Colonic mucosa (tissue), 4 donors: ENCODE data around the gene ANO8. TPM values are rescaled to one million over a fixed set of nuclear protein-coding genes. Genes with fewer than 3 reads are reported as not detected.
A peak's percentile ranks its signal among the peaks of the same experiment; 100 is the strongest.
"Not testable (repeated sequence)": the region's sequence is repeated elsewhere in the genome, so short reads cannot be mapped to it uniquely, and the experiment has no call there.

ENCODE experiments used
- DNase-seq: peaks from one replicate; pipeline ENCODE4 v3.0.0-alpha.2; 2020
- H3K27ac ChIP-seq: fragments of 200-600 bp; one replicate; pipeline ENCODE4 v1.8.0; 2021
- H3K27me3 ChIP-seq: fragments of 200-600 bp; one replicate; pipeline ENCODE4 v1.8.0; 2021
- H3K36me3 ChIP-seq: fragments of 200-600 bp; one replicate; pipeline ENCODE4 v1.8.0; 2021
- H3K4me1 ChIP-seq: fragments of 200-600 bp; one replicate; pipeline ENCODE4 v1.8.0; 2021; ENCODE audit warnings: mild to moderate bottlenecking
- H3K4me3 ChIP-seq: fragments of 200-600 bp; one replicate; pipeline ENCODE4 v1.8.0; 2021
- H3K9ac ChIP-seq, 2 donors: one replicate each; pipeline ENCODE4 v1.7.0; 2013; ENCODE audit warnings: control low read depth in 2 of 2, low read depth in 2 of 2, low read length in 2 of 2
- H3K9me3 ChIP-seq: fragments of 200-600 bp; one replicate; pipeline ENCODE4 v1.8.0; 2021
- intact Hi-C: fragments of 100-400 bp; cut with DNase I; formaldehyde crosslinking; loops from one replicate; pipeline ENCODE4 v1.14.1; 2022
- total RNA-seq, 2 donors: library from RNA; stranded (reverse); fragmentation: NEBNext Ultra II Directional in 1 of 2; extraction: Animal tissue kit (Norgen Biotek cat#: 25700) in 1 of 2; gene quantifications; one replicate each; pipeline ENCODE4 v1.2.1, GENCODE V29; 2021
- TF ChIP-seq, protein P1 (sequence below): fragments of 200-600 bp; IDR thresholded peaks from one replicate; pipeline ENCODE4 v1.8.0; 2022; ENCODE audit warnings: antibody characterized with exemption, mild to moderate bottlenecking
- donor health status: healthy.
- donor health status: DM: no; HTN: no; CAD: no.
- donor health status: DM: no; HTN: no; CAD: no.

The ANO8 gene
- total RNA-seq, 2 donors from 2014 or later = 8.9 to 13.7 TPM

DNA sequence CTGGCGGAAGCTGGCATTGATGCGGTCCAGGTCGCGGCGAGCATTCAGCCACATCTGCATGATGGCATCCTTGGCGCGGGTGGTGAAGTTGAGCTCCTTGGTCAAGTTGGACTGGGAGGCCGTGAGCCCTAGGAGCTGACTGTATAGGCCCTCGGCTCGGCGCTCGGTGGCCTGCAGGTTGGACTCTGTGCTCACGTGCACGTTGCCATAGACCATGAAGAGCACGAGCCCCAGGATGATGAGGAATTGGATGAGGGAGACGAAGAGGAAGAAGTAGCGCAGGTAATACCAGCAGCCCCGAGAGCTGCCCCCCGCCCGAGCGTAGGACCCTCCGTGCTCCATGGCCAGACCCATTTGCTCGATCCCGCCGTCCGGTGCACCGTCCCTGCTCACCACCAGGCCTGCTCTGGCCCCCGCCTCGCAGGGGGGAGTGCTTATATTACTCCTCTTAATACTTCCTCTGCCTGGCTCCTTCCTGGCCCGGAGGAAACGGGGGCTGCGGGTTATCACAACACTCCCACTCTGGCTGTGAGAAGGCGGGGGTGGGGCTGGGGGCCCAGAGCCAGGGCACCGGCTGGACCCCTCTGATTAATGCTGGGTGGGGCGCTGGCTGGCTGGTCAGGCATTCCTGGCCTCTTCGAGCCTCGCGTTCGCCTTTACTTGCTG, 42.4 kb upstream of the ANO8 start, which contains the start of gene PLVAP:
Gene PLVAP (minus strand): TSS at position 408 of the 666 bp plus-strand sequence. CDS start 54 bp downstream, at position 354.
- TF ChIP-seq, protein P1, sequence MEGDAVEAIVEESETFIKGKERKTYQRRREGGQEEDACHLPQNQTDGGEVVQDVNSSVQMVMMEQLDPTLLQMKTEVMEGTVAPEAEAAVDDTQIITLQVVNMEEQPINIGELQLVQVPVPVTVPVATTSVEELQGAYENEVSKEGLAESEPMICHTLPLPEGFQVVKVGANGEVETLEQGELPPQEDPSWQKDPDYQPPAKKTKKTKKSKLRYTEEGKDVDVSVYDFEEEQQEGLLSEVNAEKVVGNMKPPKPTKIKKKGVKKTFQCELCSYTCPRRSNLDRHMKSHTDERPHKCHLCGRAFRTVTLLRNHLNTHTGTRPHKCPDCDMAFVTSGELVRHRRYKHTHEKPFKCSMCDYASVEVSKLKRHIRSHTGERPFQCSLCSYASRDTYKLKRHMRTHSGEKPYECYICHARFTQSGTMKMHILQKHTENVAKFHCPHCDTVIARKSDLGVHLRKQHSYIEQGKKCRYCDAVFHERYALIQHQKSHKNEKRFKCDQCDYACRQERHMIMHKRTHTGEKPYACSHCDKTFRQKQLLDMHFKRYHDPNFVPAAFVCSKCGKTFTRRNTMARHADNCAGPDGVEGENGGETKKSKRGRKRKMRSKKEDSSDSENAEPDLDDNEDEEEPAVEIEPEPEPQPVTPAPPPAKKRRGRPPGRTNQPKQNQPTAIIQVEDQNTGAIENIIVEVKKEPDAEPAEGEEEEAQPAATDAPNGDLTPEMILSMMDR = no peak
- H3K36me3 ChIP-seq = no peaks in the 10 kb centered on the region
- H3K9ac ChIP-seq = no peak within 1 kb of the TSS
- H3K4me1 ChIP-seq = no peaks in the 10 kb centered on the region
- intact Hi-C loops = no loop called here
- no peaks in the 10 kb centered on the region for H3K27me3 ChIP-seq
- DNase-seq = no peak
- H3K27ac ChIP-seq = no peak within 1 kb of the TSS
- H3K9me3 ChIP-seq = no peaks in the 10 kb centered on the region
- H3K4me3 ChIP-seq = peak within 1 kb of the TSS; percentile 2

GRCh38 chr19:17370026-17370587, 35.5 kb upstream of the ANO8 start:
- H3K9ac ChIP-seq = no peak overlapping the region
- no peaks in the 10 kb centered on the region for H3K27me3 ChIP-seq
- no peaks in the 10 kb centered on the region for H3K4me1 ChIP-seq
- DNase-seq = no peak
- H3K27ac ChIP-seq = peak overlapping the region; percentile 12
- H3K4me3 ChIP-seq = no peak overlapping the region
- no peaks in the 10 kb centered on the region for H3K36me3 ChIP-seq
- H3K9me3 ChIP-seq = no peaks in the 10 kb centered on the region
- TF ChIP-seq, protein P1 = no peak
- intact Hi-C loops = no loop called here

GRCh38 chr19:17365361-17365760, 30.7 kb upstream of the ANO8 start:
- no peak for DNase-seq
- no peak overlapping the region for H3K4me3 ChIP-seq

GRCh38 chr19:17363852-17364605, 29.4 kb upstream of the ANO8 start:
- H3K36me3 ChIP-seq, intact Hi-C loops, H3K27ac ChIP-seq, H3K9me3 ChIP-seq, DNase-seq, H3K4me1 ChIP-seq, H3K27me3 ChIP-seq, H3K9ac ChIP-seq, H3K4me3 ChIP-seq: not testable (repeated sequence)

More at GRCh38 chr19:17365361-17365760, 30.7 kb upstream of the ANO8 start:
- H3K27ac ChIP-seq = no peak overlapping the region
- H3K27me3 ChIP-seq = no peaks in the 10 kb centered on the region
- intact Hi-C loops = no loop called here
- H3K36me3 ChIP-seq = no peaks in the 10 kb centered on the region
- H3K9ac ChIP-seq = no peak overlapping the region
- H3K9me3 ChIP-seq = no peaks in the 10 kb centered on the region
- H3K4me1 ChIP-seq = no peaks in the 10 kb centered on the region
- TF ChIP-seq, protein P1 = no peak

- Histone ChIP-seq H3K27ac (no peak overlapping the region), H3K9ac (no peak overlapping the region), H3K27me3 (no peaks in the 10 kb centered on the region), H3K4me1 (no peaks in the 10 kb centered on the region), H3K4me3 (no peak overlapping the region), H3K9me3 (no peaks in the 10 kb centered on the region), H3K36me3 (no peaks in the 10 kb centered on the region)
- TF ChIP-seq, protein P1 = no peak
- DNase-seq = no peak
- intact Hi-C loops = no loop called here
Observed at GRCh38 chr19:17359905-17360800, 25.5 kb upstream of the ANO8 start.
